HG03139 (cell line): Measurements from ENCODE around the gene MYO10.
"Not testable (repeated sequence)": the region's sequence is repeated elsewhere in the genome, so short reads cannot be mapped to it uniquely, and the experiment has no call there.

ENCODE experiments used
- ATAC-seq: cut with Tn5 transposase; IDR thresholded peaks from one replicate; pipeline ENCODE4 v1.9.1; 2021; ENCODE audit not compliant: unreplicated experiment

MYO10 gene

DNA sequence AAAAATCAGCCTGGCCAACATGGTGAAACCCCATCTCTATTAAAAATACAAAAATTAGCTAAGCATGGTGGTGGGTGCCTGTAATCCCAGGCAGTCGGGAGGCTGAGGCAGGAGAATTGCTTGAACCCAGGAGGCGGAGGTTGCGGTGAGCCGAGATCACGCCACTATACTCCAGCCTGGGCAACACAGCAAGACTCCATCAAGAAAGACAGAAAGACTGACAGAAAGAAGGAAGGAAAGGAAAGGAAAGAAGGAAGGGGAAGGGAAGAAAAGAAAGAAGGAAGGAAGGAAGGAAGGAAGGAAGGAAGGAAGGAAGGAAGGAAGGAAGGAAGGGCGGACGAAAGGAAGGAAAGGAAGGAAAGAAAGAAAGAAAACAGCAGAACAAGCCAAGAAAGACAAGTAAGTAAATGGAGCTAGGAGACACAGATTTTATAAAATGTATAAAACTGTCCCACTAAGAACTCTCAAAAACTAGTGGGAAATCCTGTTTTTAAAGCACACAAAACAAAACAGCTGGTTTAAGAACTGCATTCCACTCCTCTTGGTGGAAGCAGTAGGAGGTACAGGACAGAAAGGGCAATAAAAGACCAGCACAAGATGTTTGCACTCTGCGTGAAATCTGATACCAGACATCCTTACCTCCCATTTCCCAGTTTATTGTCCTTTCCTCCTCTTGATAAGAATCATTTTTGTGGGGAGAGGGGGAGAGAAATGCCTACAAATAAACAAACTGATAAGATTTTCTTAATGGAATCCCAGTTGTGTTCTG is 46.7 kb downstream of the MYO10 start:
- ATAC-seq: no peak

DNA sequence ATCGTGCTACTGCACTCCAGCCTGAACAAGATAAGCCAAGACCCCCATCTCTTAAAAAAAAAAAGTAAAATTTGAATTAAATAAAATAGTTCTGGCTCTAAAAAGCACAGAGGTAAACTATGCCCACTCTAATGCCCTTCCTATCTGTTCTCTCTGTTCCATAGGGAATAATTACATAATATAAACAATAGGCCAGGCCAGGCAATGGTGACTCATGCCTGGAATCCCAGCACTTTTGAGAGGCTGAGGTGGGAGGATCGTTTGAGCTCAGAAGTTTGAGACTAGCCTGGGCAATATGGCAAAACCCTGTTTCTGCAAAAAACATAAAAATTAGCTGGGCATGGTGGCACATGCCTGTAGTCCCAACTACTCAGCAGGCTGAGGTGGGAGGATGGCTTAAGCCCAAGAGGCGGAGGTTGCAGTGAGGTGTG is 47.4 kb downstream of the MYO10 start:
- no peak for ATAC-seq

DNA sequence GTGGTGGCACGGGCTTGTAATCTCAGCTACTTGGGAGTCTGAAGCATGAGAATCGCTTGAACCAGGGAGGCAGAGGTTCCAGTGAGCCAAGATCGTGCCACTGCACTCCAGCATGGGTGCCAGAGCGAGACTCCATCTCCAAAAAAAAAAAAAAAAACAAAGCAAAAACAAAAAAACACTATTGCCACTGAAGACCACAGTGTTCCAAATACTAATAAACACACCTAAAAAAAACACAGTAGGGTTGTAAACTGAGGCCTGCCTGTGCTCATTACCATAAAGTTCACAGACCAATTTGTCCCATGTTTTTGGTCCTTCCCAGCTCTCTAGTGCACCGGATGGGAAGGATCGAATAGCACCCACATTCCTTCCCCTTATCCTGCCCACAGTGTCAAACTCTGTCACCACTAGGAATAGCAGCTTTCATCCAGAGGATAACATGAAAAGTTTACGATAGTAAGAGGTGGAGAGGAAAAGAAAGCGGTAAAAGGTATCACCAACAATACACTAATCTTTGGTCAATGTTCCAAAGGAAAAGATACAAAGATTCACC is 49.2 kb downstream of the MYO10 start:
- ATAC-seq: no peak

DNA sequence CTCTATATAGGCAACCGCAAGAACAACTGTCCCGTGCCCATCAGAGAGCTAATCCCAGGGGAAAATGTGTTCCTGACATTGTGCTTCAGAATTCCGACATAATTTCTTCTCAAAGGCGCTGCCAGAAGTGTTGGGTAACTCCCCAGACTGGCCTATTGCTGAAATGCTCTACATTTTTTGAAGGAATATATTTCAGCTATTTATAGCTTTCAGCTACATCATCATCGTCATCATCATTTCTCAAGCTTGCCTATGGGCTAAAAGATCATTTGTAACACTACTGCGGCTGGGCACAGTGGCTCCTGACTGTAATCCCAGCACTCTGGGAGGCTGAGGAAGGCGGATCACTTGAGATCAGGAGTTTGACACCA is 49.7 kb downstream of the MYO10 start:
- ATAC-seq: no peak

DNA sequence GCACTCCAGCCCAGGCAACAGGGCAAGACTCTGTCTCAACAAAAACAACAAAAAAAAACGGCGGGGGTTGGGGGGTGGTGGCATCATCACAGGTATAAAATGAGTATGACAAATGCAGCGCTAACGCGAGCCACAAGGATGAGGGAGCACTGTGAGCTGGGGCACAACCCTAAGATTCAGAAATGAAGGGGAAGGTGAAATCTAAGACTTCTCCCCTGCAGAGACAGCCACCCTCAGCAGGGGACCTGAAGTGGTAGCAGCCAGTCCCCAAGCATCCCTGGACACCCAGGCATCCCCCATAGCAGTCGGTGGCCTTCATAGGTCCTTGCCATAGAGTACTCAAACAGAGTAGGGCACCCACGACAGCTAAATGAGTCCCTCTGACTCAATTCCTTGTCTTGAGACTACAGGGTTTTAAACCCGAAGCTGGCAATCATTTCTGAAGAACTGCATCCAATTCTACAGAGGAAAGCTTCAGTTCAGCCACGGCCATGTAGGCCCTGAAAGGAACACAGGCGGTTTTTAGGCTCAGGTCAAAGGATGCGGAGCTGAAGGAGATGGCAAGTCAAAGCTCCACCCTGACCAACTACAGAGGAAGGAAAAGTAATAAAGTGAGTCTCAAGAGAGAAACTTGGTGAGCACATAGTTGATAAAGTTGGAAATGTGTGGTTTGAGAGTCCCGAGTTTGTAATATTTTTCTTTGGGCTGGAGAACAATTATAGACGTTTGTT is 50.3 kb downstream of the MYO10 start:
- no peak for ATAC-seq

DNA sequence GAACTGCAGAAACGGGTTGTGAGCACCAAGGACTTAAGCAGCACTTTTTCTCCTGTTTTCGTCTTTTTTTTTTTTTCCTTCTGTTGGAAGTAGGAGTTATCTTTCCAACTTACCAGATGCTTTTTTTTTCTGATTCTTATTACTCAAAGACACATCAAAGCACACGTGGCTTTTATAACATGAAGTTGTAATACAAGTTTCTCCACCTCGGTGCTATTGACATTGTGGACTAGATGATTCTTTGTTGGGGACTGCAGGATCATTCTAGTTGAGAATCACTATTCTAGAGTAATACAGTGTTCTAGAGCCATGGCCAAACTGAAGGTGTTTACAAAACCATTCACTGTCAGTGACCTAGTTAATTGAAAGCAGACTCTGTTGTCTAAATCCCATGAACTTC is 51.5 kb downstream of the MYO10 start:
- ATAC-seq: no peak

DNA sequence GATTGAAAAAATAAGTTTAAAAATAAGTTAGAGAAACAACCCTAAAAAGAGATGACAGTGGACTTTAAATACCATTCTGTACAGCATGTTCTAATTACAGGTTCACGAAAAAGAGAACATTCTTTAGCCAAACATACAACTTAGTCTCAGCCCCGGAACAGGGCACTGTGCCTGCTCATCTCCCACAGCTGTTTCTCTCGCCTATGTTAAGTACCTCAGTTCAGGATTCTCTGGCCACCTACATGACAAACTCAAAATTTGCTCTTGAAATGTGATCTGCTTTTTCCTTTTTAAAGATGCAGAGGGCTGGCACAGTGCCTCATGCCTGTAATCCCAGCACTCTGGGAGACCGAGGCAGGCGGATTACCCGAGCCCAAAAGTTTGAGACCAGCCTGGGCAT is 52.3 kb downstream of the MYO10 start:
- no peak for ATAC-seq

DNA sequence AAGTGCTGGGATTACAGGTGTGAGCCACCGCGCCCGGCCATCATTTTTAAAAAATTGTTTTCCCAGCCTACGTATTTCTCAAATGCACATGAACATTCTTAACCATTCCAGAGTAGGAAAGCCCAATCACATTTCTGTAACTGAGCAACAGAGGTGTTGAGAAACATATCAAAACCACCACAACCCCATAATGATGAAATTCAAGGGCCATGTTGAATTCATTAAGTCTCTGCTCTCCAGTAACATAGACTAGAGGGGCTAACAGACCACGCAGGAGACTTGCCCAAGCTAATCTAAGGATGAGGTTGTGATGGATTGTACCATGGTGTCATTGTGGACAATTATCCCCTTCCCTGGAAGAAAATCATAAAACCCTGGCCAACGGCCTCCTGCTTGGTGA is 52.9 kb downstream of the MYO10 start:
- ATAC-seq: no peak

DNA sequence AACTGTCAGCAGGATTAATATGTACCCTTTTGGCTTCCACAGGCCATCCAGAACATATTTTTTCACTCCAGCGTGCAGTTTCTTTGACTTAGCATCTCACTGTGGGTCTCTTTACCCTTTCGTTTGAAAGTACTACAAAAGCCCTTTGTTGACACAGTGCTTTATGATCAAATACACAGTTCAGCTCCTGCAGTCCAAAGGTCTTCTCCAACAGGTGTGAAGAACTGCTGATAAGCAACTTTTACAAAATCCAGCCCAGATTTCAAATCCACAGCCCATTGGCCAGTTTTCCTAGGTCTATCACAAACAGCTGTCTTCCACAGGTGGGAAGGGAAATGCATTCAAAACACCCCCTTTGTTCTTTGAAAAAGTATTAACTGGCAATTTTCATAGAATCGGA is 54.8 kb downstream of the MYO10 start:
- ATAC-seq: no peak

DNA sequence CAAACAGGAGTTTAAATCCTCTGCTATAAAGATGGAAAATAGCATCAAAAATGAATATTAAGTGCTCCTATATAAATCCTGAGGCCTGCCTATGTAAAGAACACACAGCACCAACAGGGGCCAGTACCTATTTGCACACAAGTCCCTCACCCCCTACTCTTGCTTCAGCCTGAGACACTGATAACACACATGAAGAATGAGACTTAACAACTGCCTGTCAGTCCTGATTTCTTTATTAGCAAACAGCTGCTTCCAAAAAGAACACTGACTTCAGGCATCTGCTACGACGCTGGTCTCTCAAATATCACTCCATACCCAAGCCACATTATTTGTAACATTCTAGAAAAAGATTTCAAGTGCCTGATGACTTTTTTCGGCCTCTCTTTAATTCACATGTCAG is 55.5 kb downstream of the MYO10 start:
- ATAC-seq: no peak

DNA sequence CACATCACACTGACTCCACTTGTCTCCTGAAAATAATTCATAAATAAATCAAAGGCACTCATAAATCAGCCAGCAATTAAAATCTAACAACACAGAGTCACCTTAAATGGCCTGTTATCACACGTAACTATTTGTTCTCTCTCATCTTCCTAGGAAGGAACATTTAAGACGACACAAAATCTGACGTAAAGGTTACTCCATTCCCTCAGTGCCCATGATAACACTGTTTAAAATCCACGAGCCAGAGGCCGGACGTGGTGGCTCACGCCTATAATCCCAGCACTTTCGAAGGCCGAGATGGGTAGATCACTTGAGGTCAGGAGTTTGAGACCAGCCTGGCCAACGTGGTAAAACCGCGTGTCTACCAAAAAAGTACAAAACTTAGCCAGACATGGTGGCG is 56.4 kb downstream of the MYO10 start:
- ATAC-seq: no peak

DNA sequence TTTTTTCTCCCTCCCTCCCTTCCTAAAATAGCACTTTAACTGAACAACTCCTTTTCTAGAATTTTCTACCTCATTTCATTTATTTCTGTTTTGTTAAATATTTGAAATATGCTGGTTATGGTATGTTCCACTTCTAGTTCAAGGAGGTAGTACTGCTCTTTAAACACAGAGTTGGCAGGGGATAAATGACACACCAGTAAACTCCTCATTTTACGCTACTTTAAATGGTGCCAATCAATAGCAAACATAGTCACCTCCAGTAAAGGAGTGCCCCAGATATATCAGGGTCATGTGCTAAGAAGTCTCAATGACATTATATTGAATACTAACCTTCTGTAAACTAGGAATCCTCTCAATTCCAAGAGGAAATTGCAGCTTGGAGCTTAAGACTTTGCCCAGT is 56.9 kb downstream of the MYO10 start:
- ATAC-seq: no peak

DNA sequence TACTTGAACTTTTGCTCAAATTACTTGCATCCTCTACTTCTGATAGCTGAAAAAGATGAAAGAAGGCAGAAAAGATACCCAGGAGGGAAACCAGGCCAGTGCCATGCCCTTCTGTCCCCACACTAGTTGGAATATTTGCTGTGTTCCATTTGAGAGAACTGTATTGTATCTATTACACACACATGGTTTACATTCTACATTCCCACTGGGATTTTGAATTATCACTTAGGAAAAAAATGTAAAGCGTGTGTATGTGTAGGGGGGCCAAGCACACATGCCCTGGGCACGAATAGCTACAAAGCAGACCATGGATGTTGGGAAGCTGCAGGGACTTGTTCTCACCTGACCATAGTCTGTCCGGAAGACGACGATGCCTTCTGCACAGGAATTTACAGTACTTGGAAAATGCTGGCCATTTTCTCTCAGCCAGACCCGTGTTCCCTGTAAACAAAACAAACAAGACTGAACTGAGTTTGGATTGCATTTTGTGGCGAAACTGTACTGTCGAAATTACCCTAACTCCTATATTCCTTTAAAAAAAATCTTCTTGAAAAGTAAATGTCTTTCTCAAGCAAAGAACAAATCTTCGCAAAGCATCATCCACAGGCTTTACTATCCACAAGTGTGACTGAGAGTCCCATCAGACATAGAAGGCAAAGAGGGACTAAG is 58.7 kb downstream of the MYO10 start:
- ATAC-seq: no peak

DNA sequence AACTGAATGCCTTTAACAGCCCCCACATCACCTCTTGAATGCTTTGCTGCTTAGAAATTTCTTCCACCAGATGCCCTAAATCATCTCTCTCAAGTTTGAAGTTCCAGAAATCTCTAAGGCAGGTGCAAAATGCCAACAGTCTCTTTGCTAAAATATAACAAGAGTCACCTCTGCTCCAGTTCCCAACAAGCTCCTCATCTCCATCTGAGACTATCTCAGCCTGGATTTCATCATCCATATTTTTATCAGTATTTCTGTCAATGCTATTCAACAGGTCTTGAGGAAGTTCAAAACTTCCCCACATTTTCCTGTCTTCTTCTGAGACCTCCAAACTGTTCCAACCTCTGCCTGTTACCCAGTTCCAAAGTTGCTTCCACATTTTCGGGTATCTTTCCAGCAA is 61.7 kb downstream of the MYO10 start:
- not testable (repeated sequence) for ATAC-seq

DNA sequence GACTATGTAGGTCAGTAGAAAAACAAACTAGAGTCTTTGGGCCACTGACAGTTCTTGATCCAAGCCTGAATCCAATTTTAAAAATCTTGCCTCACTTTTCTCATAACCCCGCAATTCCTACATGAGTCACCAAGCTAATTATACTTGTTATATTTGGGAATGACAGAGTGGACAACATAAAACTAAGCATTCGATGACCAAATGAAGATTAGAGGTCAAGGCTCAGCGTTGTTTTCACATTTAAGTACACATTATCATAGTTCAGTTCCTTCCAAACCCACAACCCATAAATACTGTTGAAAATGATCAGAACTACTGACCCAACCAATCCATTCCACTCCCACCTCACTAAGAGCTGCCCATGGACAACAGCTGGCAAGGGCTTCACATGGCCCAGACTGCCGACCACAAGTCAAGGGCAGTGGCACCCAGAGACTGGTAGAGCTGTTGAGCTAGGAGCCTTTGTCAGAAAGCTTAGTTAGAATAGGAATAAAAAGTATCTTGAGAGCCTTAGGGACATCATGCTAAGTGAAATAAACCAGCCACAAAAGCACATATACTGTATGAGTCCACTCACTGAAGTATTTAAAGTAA is 64.2 kb downstream of the MYO10 start:
- no peak for ATAC-seq

DNA sequence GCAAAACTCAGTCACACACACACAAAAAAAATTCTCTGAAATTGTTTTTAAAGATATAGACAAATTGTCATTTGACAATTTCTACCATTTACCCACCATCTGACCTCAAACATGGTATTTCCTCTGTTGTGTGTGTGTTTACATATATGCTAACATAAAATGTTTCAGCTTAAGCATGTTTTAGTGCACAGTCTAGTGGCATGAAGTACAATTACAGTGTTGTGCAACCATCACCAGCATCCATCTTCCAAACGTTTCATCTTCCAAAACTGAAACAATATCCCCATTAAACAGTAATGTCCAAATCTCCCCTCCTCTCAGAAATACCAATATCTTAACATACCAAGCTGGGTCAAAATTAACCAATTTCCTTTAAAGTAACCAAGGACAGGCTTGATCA is 65.2 kb downstream of the MYO10 start:
- ATAC-seq: no peak

DNA sequence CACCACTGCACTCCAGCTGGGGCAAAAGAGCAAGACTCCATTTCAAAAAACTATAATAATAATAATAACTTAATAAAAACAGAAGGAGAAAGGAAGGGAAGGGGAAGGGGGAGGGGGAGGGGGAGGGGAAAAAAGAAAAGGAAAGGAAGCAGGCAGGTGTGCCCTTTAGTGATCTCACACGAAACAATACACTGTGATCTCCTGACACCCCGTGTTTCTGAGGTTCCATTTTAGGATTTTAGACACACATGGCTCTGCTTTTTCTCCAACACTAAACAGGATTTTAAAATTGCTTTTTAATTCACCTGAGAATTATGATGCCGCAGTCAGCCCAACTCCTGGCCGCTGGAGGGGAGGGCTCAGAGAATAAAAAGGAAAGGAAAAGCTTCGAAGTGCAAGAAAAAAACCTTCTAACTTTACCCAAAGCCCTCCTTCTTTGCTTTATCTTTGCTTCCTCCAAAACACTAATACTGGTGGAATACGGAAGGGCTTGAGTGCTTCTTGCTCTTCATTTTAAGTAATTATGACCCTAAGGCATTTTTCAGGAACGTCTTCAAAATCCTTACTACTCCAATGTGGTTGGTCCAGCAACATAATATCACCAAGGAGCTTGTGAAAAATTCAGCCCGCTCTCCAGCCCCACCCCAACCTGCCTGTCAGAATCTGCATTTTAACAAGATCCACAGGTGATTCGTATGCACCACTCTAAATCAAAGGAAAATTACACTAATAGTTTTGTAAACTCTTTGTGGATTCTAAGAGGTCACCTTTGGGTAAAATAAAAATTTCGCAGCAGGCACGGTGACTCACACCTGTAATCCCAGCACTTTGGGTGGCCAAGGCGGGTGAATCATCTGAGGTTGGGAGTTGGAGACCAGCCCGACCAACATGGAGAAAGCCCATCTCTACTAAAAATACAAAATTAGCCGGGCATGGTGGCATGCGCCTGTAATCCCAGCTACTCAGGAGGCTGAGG is 66.0 kb downstream of the MYO10 start:
- ATAC-seq: no peak

DNA sequence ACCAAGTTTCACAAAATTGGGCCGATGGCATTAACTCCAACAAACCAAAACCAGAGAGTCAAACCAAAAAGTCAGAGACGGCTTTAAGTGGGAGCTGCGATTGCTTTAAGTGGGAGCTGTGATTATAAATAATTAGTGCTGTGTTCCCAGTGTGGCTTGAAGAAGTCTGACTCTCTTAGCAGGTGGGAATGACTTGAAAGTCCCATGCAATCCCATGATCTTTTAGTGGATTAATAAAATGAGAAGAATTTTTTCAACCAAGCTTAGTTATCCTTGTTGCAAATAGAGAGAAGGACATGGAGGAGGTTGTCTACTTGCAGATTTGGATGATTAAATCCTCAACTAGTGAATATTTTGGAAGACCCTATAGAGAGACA is 68.5 kb downstream of the MYO10 start:
- no peak for ATAC-seq

DNA sequence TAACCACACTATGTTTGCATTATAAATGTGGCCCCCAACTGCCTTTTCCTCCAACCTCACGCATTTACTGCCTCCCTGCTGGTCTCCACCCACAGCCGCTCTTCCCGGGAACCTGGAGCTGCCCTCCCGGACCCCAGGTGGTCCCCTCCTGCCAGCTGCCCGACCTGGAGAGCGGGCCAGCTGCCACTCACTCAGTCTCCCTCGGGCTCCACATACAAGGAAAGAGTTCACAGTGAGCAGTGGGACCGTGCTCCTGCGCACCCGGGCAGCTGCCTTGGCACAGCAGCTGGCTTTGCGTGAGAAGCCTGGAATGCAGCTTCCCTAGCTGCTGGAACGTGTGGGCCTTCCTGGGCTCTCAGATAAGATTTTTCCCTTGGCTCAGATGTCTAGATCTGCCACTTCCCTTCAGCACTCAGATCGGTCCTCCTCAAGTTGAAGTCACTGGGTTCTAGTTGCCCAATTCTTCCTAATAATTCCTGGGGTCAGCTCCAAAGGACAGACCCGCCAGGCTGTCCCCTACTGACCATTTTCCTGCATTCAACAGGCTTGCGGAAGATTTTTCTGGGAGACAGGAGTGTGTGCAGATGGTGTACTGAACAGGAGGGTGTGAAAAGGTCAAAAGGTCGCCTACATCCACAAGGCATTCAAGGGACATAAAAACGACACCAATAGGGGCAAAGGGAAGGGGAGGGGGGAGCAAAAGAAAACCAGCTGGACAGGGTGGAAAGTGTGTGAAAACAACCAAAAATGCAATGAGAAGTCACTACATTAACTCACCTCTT is 69.1 kb downstream of the MYO10 start:
- ATAC-seq: no peak

DNA sequence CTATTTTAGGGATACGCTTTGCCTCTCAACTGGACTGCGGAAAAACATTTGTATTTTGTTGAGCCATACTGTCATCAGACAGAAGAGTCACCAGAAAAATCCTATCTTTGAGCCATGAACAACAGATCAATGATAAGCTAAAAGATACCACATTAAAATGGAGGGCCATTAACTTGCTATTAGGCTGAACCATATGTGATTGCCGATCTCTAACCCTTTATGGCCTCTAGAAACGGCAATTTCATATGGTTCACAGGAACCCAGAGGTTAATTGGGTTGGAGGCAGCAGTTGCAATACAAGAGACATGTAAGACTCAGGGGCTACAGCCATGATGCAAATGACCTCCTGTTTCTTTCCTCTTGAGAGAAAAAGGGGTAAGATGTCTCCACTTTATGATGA is 69.8 kb downstream of the MYO10 start:
- ATAC-seq: no peak
